ENCODE data around the gene HTT.

- TF ChIP-seq EHMT2 (IDR thresholded peaks at IDR 0.05; ENCODE audit: low read depth) (no peak), POLR2A (IDR thresholded peaks at IDR 0.05; ENCODE audit: low read length) (no peak), USF2 (IDR thresholded peaks at IDR 0.05) (no peak), CTCF (IDR thresholded peaks at IDR 0.05) (no peak), RFX5 (IDR thresholded peaks at IDR 0.05) (no peak)
Measured at GRCh38 chr4:3177426-3177825, 102.9 kb downstream of the HTT start.
